ENCODE data around the gene KCNMA1.

DNA sequence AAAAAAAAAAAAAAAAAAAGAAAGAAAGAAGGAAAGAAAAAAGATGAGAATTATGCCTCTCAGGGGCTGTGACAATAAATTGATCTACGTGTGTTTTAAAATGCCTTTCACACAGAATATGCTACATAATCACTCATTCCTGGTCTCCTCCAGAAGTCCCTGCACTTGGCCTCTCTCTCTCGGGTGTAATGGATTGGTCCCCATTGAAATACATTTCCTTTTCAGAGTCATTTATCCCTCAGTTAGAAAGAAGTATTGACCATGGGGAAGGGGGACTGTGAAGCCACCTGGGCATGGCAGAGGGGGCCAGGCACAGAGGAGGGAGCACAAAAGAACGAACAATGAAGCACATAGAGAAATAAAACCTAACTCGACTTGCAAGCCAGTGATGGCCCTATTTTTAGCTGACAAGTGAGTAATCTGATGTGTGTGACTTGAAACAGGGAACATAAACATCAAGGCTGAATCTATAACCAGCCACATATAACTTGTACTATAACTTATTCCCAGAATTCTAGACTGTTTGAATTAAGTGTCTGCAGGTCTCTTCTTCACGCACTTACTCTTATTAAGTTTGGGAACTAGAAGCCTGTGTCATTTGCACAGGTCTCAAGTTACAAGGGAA, 490.8 kb downstream of the KCNMA1 start:
- TF ChIP-seq POLR2AphosphoS5 (IDR thresholded peaks at IDR 0.05) (no peak), POLR2A (IDR thresholded peaks at IDR 0.05) (no peak)
- TF ChIP-seq, protein P1, sequence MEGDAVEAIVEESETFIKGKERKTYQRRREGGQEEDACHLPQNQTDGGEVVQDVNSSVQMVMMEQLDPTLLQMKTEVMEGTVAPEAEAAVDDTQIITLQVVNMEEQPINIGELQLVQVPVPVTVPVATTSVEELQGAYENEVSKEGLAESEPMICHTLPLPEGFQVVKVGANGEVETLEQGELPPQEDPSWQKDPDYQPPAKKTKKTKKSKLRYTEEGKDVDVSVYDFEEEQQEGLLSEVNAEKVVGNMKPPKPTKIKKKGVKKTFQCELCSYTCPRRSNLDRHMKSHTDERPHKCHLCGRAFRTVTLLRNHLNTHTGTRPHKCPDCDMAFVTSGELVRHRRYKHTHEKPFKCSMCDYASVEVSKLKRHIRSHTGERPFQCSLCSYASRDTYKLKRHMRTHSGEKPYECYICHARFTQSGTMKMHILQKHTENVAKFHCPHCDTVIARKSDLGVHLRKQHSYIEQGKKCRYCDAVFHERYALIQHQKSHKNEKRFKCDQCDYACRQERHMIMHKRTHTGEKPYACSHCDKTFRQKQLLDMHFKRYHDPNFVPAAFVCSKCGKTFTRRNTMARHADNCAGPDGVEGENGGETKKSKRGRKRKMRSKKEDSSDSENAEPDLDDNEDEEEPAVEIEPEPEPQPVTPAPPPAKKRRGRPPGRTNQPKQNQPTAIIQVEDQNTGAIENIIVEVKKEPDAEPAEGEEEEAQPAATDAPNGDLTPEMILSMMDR (IDR thresholded peaks at IDR 0.05): no peak
